Measurements from ENCODE around the gene NFAM1.

- TF ChIP-seq CTCF (IDR thresholded peaks at IDR 0.05), result no peak
- no peak for TF ChIP-seq EZH2 (IDR thresholded peaks at IDR 0.05)
These were observed 29.3 kb upstream of the NFAM1 start for GRCh38 chr22:42461511-42461910.

All from neural progenitor cell (in vitro differentiated cells).